GM12878 (cell line): ENCODE measurements around the gene LRRK1.
A peak's percentile ranks its signal among the peaks of the same experiment; 100 is the strongest.

ENCODE experiments used
- CTCF ChIP-seq, 3 experiments: IDR thresholded peaks in 2 of 3; conservative IDR thresholded peaks in 1 of 3; 2 replicates each; pipeline ENCODE4 v1.5.1; 2011; ENCODE audit warnings: low read depth in 3 of 3, low read length in 3 of 3, mild to moderate bottlenecking in 3 of 3, control low read depth in 2 of 3, moderate library complexity in 2 of 3, inconsistent platforms in 1 of 3, mixed read lengths in 1 of 3; ENCODE audit not compliant: control insufficient read depth in 2 of 3, insufficient read depth in 1 of 3; ENCODE audit errors: extremely low read depth in 1 of 3
- EZH2 ChIP-seq: IDR thresholded peaks from 2 replicates; pipeline ENCODE4 v1.6.1; 2012; ENCODE audit warnings: low read depth, mild to moderate bottlenecking, control low read depth, inconsistent platforms, low read length, borderline replicate concordance; ENCODE audit not compliant: control insufficient read depth
- YY1 ChIP-seq: IDR thresholded peaks from 2 replicates; pipeline ENCODE4 v1.6.1; 2011; ENCODE audit warnings: low read depth, mild to moderate bottlenecking, low read length

- no peak for TF ChIP-seq EZH2
- TF ChIP-seq YY1, result peak; percentile 52; the same call in 1 of the 2 replicates
- TF ChIP-seq CTCF (IDR thresholded peaks at IDR 0.05 in 2 of 3, conservative IDR thresholded peaks at IDR 0.05 in 1 of 3; ENCODE audit: control insufficient read depth in 2 of 3, extremely low read depth in 1 of 3, insufficient read depth in 1 of 3, low read depth in 3 of 3, low read length in 3 of 3), result peak; percentile 82 to 88 (median 87)
Observed at GRCh38 chr15:101014921-101015841, 96.0 kb downstream of the LRRK1 start.
